WERI-Rb-1 (cell line): ENCODE measurements around the gene GIPR.
A peak's percentile ranks its signal among the peaks of the same experiment; 100 is the strongest.

Experiments used
- DNase-seq: peaks from one replicate; pipeline ENCODE4 v3.0.0-alpha.2; 2020
- H3K27ac ChIP-seq: fragments of 250-450 bp; sonication (Bioruptor Pico); 2 replicates; pipeline ENCODE4 v1.5.1; 2020; ENCODE audit warnings: mild to moderate bottlenecking, moderate library complexity
- H3K27me3 ChIP-seq: fragments of 250-450 bp; sonication (Bioruptor Pico); 2 replicates; pipeline ENCODE4 v1.5.1; 2021; ENCODE audit warnings: mild to moderate bottlenecking, low read depth, moderate library complexity; ENCODE audit not compliant: insufficient read depth, severe bottlenecking
- H3K36me3 ChIP-seq: fragments of 250-450 bp; sonication (Bioruptor Pico); 2 replicates; pipeline ENCODE4 v1.5.1; 2020; ENCODE audit warnings: mild to moderate bottlenecking, moderate library complexity
- H3K4me3 ChIP-seq: 2 replicates; pipeline ENCODE4 v1.5.1; 2011; ENCODE audit warnings: low read depth, mild to moderate bottlenecking, control low read depth, low read length
- H3K9me3 ChIP-seq: fragments of 250-450 bp; sonication (Bioruptor Pico); 2 replicates; pipeline ENCODE4 v1.5.1; 2021; ENCODE audit warnings: mild to moderate bottlenecking, moderate library complexity; ENCODE audit not compliant: severe bottlenecking
- CTCF ChIP-seq: IDR thresholded peaks from 2 replicates; pipeline ENCODE4 v1.5.1; 2011; ENCODE audit warnings: low read depth, mild to moderate bottlenecking, control low read depth, inconsistent platforms, low read length

The GIPR gene

GRCh38 chr19:45630463-45630862, 37.6 kb upstream of the GIPR start:
- no peak overlapping the region for H3K27ac ChIP-seq
- H3K36me3 ChIP-seq, result no peaks in the 10 kb centered on the region
- no peaks in the 10 kb centered on the region for H3K9me3 ChIP-seq
- no peaks in the 10 kb centered on the region for H3K27me3 ChIP-seq
- DNase-seq, result no peak
- no peak overlapping the region for H3K4me3 ChIP-seq
- TF ChIP-seq CTCF, result no peak

DNA sequence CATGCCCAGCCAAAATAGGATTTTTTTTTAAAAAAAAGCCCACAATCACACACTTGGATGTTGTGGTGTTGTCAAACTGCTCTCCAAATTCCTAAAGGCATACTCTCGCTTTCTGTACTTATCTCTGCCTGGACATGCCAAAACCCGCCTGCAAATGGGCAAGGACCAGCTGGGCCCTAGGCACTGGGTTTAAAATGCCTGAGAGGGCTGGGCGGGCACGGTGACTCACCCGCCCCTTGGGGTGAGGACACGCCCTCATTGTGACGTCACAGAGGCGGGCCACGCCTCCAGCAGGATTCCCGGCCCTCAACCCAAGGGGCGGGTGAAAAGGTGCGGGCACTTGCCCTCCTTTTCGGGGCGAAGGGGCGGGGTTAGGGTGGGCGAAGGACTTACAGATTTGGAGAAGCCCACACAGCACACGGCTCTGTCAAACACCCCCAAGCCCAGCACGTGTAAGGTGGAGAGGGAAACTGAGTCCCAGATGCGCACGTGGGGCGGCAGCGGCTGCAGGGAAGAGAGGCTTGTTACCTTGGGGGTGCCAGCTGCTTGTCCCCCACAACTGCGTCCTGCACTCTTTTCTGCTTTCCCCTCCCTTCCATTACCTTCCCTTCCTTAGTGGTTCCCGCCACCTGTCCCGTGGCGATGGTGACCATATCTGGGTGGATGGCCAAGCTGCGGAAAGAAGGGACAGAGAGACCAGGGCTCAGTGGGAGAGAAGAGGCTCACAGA, 35.4 kb upstream of the GIPR start:
- Histone ChIP-seq H3K36me3 (no peaks in the 10 kb centered on the region), H3K4me3 (no peak overlapping the region), H3K9me3 (no peaks in the 10 kb centered on the region), H3K27me3 (no peaks in the 10 kb centered on the region), H3K27ac (no peak overlapping the region)
- no peak for TF ChIP-seq CTCF
- DNase-seq, result peak; percentile 58

GRCh38 chr19:45636275-45636674, 31.7 kb upstream of the GIPR start:
- no peaks in the 10 kb centered on the region for H3K27me3 ChIP-seq
- no peak overlapping the region for H3K4me3 ChIP-seq
- no peak for TF ChIP-seq CTCF
- no peak overlapping the region for H3K27ac ChIP-seq
- H3K36me3 ChIP-seq, result no peaks in the 10 kb centered on the region
- H3K9me3 ChIP-seq, result no peaks in the 10 kb centered on the region
- DNase-seq, result no peak

GRCh38 chr19:45636902-45637301, 31.1 kb upstream of the GIPR start:
- DNase-seq, result no peak
- Histone ChIP-seq H3K4me3 (no peak overlapping the region), H3K9me3 (no peaks in the 10 kb centered on the region), H3K27ac (no peak overlapping the region), H3K27me3 (no peaks in the 10 kb centered on the region), H3K36me3 (no peaks in the 10 kb centered on the region)
- no peak for TF ChIP-seq CTCF

- H3K36me3 ChIP-seq, result no peaks in the 10 kb centered on the region
- no peak for TF ChIP-seq CTCF
- no peak overlapping the region for H3K27ac ChIP-seq
- peak; percentile 83 for DNase-seq
- no peak overlapping the region for H3K4me3 ChIP-seq
- no peaks in the 10 kb centered on the region for H3K9me3 ChIP-seq
- no peaks in the 10 kb centered on the region for H3K27me3 ChIP-seq
Measured at GRCh38 chr19:45637890-45638667, 29.9 kb upstream of the GIPR start.
